K562 (cell line): Measurements from ENCODE around the gene MCAM. TPM values are rescaled to one million over a fixed set of nuclear protein-coding genes. Genes with fewer than 3 reads are reported as not detected.

Experiments
- GATA2 ChIP-seq: sonication (generic); formaldehyde crosslinking; IDR thresholded peaks from 2 replicates; pipeline ENCODE4 v1.4.0; 2020; ENCODE audit warnings: mild to moderate bottlenecking, missing genetic modification reagents
- HSF4 ChIP-seq: fragments of 250-450 bp; sonication (Bioruptor Pico); IDR thresholded peaks from 2 replicates; pipeline ENCODE4 v2.1.2; 2022; ENCODE audit warnings: mild to moderate bottlenecking, moderate library complexity, borderline replicate concordance
- NCOA1 ChIP-seq: fragments of 450-650 bp; IDR thresholded peaks from 2 replicates; pipeline ENCODE4 v1.6.1; 2016; ENCODE audit warnings: low read depth
- POLR2G ChIP-seq: fragments of 200-400 bp; formaldehyde crosslinking; IDR thresholded peaks from 2 replicates; pipeline ENCODE4 v1.6.1; 2017; ENCODE audit warnings: low read depth, mild to moderate bottlenecking, antibody characterized with exemption, low read length, moderate library complexity
- STAT5B ChIP-seq: fragments of 250-450 bp; sonication (Bioruptor Pico); IDR thresholded peaks from 2 replicates; pipeline ENCODE4 v1.8.0; 2021; ENCODE audit warnings: mild to moderate bottlenecking, inconsistent platforms
- XRCC4 ChIP-seq: IDR thresholded peaks from one replicate; pipeline ENCODE4 v1.6.1; 2011; ENCODE audit not compliant: insufficient read depth, insufficient read length; ENCODE audit errors: extremely low read depth
- ZNF134 ChIP-seq: fragments of 250-450 bp; sonication (Bioruptor Pico); conservative IDR thresholded peaks from 2 replicates; pipeline ENCODE4 v1.4.0; 2020
- ZNF57 ChIP-seq: fragments of 450-650 bp; formaldehyde crosslinking; IDR thresholded peaks from 2 replicates; pipeline ENCODE4 v1.4.0; 2020; ENCODE audit warnings: mild to moderate bottlenecking, moderate library complexity
- ZNF644 ChIP-seq: fragments of 200-800 bp; sonication (Bioruptor generic); IDR thresholded peaks from 2 replicates; pipeline ENCODE4 v1.6.1; 2016; ENCODE audit warnings: low read depth, missing genetic modification characterization, missing compliant biosample characterization
- polyA plus RNA-seq, 8 experiments: library from polyadenylated mRNA; depleted of rRNA in 4 of 8; stranded (reverse) in 5 of 8; unstranded in 3 of 8; fragments of >200 nt; fragmentation: Nextera tagmentation in 2 of 8; fragmentation: Illumina TruSeq in 1 of 8; extraction: Ambion mirVana in 2 of 8; extraction: Trizol in 1 of 8; gene quantifications; 2 replicates each; pipeline versions ENCODE4 v1.2.1 to v1.2.3, GENCODE V29; 2011 to 2014; ENCODE audit warnings: inconsistent platforms in 1 of 8, missing spikeins in 1 of 8
- total RNA-seq, 7 experiments: library from RNA; depleted of rRNA in 6 of 7; stranded (reverse); fragments of >200 nt in 6 of 7; fragmentation: Illumina TruSeq in 2 of 7; extraction: Trizol in 2 of 7; gene quantifications; 2 replicates each; pipeline versions ENCODE4 v1.2.1 to v1.2.3, GENCODE V29; 2011 to 2021; ENCODE audit warnings: low replicate concordance in 1 of 7
- TF ChIP-seq, protein P1 (sequence below): sonication (generic); formaldehyde crosslinking; IDR thresholded peaks from 2 replicates; pipeline ENCODE4 v1.8.0; 2022; ENCODE audit warnings: missing genetic modification reagents, mild to moderate bottlenecking, borderline replicate concordance
- TF ChIP-seq, protein P2 (sequence below): fragments of 450-650 bp; IDR thresholded peaks from 2 replicates; pipeline ENCODE4 v1.6.1; 2016; ENCODE audit warnings: missing biosample characterization, missing genetic modification characterization
- TF ChIP-seq, protein P3 (sequence below): sonication (generic); formaldehyde crosslinking; IDR thresholded peaks from 2 replicates; pipeline ENCODE4 v1.8.1; 2023; ENCODE audit warnings: missing genetic modification reagents, mild to moderate bottlenecking, borderline replicate concordance
- TF ChIP-seq, protein P4 (sequence below), 2 experiments: fragments of 450-650 bp; conservative IDR thresholded peaks; 2 replicates each; pipeline ENCODE4 v1.6.1; 2017; ENCODE audit warnings: mild to moderate bottlenecking in 2 of 2, moderate library complexity in 2 of 2

MCAM gene
- total and polyA plus RNA-seq, 9 of the 15 experiments (the other 6 are each of a cell fraction or from before 2014, with no cell fraction given) = 14.7 to 118 (median 53.6) TPM

GRCh38 chr11:119334174-119334930 lies 17.4 kb upstream of the MCAM start, which contains the start of gene RNF26 (continued):
- TF ChIP-seq STAT5B (no peak), HSF4 (no peak), ZNF134 (CRISPR knock-in tag) (no peak), GATA2 (CRISPR knock-in tag) (no peak), ZNF644 (tag) (no peak), XRCC4 (no peak), POLR2G (peak; percentile 84), NCOA1 (no peak), ZNF57 (CRISPR knock-in tag) (no peak)
- TF ChIP-seq, protein P1, sequence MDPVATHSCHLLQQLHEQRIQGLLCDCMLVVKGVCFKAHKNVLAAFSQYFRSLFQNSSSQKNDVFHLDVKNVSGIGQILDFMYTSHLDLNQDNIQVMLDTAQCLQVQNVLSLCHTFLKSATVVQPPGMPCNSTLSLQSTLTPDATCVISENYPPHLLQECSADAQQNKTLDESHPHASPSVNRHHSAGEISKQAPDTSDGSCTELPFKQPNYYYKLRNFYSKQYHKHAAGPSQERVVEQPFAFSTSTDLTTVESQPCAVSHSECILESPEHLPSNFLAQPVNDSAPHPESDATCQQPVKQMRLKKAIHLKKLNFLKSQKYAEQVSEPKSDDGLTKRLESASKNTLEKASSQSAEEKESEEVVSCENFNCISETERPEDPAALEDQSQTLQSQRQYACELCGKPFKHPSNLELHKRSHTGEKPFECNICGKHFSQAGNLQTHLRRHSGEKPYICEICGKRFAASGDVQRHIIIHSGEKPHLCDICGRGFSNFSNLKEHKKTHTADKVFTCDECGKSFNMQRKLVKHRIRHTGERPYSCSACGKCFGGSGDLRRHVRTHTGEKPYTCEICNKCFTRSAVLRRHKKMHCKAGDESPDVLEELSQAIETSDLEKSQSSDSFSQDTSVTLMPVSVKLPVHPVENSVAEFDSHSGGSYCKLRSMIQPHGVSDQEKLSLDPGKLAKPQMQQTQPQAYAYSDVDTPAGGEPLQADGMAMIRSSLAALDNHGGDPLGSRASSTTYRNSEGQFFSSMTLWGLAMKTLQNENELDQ = no peak
- TF ChIP-seq, protein P2, sequence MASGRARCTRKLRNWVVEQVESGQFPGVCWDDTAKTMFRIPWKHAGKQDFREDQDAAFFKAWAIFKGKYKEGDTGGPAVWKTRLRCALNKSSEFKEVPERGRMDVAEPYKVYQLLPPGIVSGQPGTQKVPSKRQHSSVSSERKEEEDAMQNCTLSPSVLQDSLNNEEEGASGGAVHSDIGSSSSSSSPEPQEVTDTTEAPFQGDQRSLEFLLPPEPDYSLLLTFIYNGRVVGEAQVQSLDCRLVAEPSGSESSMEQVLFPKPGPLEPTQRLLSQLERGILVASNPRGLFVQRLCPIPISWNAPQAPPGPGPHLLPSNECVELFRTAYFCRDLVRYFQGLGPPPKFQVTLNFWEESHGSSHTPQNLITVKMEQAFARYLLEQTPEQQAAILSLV = no peak
- TF ChIP-seq, protein P3, sequence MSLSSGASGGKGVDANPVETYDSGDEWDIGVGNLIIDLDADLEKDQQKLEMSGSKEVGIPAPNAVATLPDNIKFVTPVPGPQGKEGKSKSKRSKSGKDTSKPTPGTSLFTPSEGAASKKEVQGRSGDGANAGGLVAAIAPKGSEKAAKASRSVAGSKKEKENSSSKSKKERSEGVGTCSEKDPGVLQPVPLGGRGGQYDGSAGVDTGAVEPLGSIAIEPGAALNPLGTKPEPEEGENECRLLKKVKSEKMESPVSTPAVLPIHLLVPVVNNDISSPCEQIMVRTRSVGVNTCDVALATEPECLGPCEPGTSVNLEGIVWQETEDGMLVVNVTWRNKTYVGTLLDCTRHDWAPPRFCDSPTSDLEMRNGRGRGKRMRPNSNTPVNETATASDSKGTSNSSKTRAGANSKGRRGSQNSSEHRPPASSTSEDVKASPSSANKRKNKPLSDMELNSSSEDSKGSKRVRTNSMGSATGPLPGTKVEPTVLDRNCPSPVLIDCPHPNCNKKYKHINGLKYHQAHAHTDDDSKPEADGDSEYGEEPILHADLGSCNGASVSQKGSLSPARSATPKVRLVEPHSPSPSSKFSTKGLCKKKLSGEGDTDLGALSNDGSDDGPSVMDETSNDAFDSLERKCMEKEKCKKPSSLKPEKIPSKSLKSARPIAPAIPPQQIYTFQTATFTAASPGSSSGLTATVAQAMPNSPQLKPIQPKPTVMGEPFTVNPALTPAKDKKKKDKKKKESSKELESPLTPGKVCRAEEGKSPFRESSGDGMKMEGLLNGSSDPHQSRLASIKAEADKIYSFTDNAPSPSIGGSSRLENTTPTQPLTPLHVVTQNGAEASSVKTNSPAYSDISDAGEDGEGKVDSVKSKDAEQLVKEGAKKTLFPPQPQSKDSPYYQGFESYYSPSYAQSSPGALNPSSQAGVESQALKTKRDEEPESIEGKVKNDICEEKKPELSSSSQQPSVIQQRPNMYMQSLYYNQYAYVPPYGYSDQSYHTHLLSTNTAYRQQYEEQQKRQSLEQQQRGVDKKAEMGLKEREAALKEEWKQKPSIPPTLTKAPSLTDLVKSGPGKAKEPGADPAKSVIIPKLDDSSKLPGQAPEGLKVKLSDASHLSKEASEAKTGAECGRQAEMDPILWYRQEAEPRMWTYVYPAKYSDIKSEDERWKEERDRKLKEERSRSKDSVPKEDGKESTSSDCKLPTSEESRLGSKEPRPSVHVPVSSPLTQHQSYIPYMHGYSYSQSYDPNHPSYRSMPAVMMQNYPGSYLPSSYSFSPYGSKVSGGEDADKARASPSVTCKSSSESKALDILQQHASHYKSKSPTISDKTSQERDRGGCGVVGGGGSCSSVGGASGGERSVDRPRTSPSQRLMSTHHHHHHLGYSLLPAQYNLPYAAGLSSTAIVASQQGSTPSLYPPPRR (CRISPR knock-in tag) = 0 out of 2 replicates have a peak, but pooled peaks have one; percentile 16
- TF ChIP-seq, protein P4, sequence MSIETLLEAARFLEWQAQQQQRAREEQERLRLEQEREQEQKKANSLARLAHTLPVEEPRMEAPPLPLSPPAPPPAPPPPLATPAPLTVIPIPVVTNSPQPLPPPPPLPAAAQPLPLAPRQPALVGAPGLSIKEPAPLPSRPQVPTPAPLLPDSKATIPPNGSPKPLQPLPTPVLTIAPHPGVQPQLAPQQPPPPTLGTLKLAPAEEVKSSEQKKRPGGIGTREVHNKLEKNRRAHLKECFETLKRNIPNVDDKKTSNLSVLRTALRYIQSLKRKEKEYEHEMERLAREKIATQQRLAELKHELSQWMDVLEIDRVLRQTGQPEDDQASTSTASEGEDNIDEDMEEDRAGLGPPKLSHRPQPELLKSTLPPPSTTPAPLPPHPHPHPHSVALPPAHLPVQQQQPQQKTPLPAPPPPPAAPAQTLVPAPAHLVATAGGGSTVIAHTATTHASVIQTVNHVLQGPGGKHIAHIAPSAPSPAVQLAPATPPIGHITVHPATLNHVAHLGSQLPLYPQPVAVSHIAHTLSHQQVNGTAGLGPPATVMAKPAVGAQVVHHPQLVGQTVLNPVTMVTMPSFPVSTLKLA (conservative IDR thresholded peaks at IDR 0.05) = peak in 1 of 2 experiments; percentile 67; a peak in 2 of 4 replicates
